Epithelial cell of prostate (primary cell): ENCODE results near the gene SHC1.

Source experiments
- DNase-seq: peaks from one replicate; pipeline ENCODE4 v3.0.0-alpha.2; 2011; ENCODE audit warnings: low read depth, low spot score
- H3K27ac ChIP-seq: fragments of 450-650 bp; 2 replicates; pipeline ENCODE4 v1.5.1; 2017; ENCODE audit warnings: mild to moderate bottlenecking

The SHC1 gene, protein sequence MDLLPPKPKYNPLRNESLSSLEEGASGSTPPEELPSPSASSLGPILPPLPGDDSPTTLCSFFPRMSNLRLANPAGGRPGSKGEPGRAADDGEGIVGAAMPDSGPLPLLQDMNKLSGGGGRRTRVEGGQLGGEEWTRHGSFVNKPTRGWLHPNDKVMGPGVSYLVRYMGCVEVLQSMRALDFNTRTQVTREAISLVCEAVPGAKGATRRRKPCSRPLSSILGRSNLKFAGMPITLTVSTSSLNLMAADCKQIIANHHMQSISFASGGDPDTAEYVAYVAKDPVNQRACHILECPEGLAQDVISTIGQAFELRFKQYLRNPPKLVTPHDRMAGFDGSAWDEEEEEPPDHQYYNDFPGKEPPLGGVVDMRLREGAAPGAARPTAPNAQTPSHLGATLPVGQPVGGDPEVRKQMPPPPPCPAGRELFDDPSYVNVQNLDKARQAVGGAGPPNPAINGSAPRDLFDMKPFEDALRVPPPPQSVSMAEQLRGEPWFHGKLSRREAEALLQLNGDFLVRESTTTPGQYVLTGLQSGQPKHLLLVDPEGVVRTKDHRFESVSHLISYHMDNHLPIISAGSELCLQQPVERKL

GRCh38 chr1:154970631-154971340 is at the start of gene SHC1:
TSS of gene SHC1 (minus strand) at chr1:154970747. CDS start at chr1:154970526, 221 bp downstream.
- H3K27ac ChIP-seq, result peak within 1 kb of the TSS; percentile 100
- peak; percentile 63 for DNase-seq

DNA sequence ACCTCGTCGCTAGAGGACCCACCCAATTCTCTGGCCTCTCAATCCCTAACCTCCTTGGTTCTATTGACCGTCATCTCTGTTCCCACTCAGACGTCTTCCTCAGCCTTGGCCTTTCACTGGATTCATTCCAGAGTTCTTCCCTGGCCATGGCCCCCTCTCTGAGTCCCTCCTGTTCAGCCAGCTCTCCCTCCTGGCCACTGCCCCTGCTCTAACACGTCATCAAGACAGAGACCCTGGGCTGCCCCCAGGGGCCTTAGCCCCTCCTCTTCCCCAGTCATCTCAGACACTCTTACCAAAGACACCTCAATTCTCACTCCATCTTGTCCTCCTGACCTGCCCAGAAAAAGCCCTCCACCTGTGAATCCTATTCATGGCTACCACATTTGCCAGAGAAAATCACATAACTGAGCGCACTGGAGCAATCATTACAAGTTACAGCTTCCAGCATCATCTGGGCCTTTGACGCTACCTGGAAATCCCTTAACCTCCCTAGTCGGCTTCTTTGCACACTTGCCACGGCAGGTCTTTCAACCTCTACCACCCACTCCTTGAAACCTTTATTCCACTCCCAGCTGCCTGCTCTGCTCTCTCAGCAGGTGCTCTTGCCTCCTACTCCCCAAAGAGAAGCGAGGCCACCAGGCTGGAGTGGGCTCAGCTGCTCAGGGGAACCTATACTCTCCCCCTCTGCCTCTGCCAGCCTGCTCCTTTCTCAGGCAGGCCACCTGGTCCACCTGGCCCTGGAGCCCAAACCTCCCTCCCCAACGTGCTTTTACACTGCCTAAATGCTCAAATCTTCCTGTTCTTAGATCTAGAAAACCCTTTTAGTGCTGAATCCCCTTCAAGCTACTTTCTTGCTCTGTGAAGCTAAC is 49.1 kb upstream of the SHC1 start:
- H3K27ac ChIP-seq, result no peak overlapping the region
- DNase-seq, result no peak

- DNase-seq, result no peak
- H3K27ac ChIP-seq, result peak overlapping the region; percentile 81
Measured at GRCh38 chr1:155018617-155019348, 48.2 kb upstream of the SHC1 start.

GRCh38 chr1:155017946-155018316 is 47.4 kb upstream of the SHC1 start:
- no peak for DNase-seq
- H3K27ac ChIP-seq, result peak overlapping the region; percentile 81

GRCh38 chr1:155017041-155017945 is 46.7 kb upstream of the SHC1 start:
- DNase-seq, result peak; percentile 77
- H3K27ac ChIP-seq, result peak overlapping the region; percentile 81

GRCh38 chr1:155016231-155016831 is 45.8 kb upstream of the SHC1 start:
- DNase-seq, result no peak
- peak overlapping the region; percentile 81 for H3K27ac ChIP-seq

GRCh38 chr1:155015527-155016230 is 45.1 kb upstream of the SHC1 start:
- no peak for DNase-seq
- peak overlapping the region; percentile 81 for H3K27ac ChIP-seq

GRCh38 chr1:155014709-155015508 is 44.4 kb upstream of the SHC1 start:
- peak overlapping the region; percentile 81 for H3K27ac ChIP-seq
- no peak for DNase-seq

- peak overlapping the region; percentile 46 for H3K27ac ChIP-seq
- DNase-seq, result no peak
Measured at GRCh38 chr1:155013632-155014031, 43.1 kb upstream of the SHC1 start.

- no peak for DNase-seq
- peak overlapping the region; percentile 46 for H3K27ac ChIP-seq
Measured at GRCh38 chr1:155012776-155013602, 42.4 kb upstream of the SHC1 start.

DNA sequence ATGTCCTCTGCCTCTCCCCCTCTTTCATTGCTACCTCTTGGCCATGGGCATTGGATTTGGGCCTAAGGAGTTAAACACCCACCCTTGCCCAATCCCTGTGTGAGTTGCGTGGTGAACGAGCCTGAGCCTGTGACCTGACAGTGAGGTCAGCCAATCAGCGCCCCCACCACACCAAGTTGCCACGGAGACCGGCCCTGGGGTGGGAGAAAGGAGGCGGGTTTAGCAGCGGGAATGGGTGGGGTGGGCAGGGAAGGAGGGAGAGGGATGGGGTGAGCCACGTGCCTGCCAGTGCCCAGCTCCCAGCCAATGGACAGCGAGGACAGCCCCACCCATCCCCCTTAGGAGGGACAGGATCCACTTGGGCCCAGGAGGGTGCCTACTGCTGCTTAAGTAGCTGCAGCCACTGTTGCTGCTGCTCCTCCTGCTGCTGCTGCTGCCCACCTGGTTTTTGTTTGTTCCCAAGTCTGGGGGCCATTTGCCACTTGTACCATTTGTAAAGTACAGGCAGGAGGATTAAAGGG is 41.5 kb upstream of the SHC1 start:
- peak overlapping the region; percentile 46 for H3K27ac ChIP-seq
- DNase-seq, result no peak

DNA sequence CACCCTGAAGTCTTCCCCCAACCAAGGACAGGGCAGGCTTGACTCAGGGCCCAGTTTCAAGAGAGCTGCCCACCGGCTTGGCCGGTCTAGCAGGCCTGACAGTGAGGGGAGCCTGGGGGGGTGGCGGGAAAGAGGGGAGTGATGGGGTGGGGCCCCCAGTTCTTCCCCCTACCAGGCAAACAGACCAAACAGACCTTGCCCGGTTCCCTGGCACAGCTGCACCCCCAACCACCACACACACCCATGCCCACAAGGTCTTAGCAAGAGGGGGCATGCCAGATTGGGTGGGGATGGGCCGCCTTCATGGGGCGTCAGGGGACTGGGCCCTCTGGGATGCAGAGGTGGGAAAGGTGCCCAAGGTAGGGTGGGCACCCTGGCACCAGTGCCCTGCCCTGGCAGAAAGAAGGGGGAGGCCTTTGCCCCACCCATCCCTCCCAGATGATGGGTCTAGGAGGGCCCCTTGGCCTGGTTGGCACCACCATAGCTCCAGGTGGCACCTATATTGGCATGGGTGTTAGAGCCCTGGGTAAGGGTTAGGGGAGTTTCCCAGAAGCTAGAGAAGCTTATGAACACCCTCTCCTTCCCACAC is 41.0 kb upstream of the SHC1 start:
- peak overlapping the region; percentile 46 for H3K27ac ChIP-seq
- DNase-seq, result no peak

GRCh38 chr1:155011004-155011416 is 40.5 kb upstream of the SHC1 start:
- peak overlapping the region; percentile 46 for H3K27ac ChIP-seq
- no peak for DNase-seq

DNA sequence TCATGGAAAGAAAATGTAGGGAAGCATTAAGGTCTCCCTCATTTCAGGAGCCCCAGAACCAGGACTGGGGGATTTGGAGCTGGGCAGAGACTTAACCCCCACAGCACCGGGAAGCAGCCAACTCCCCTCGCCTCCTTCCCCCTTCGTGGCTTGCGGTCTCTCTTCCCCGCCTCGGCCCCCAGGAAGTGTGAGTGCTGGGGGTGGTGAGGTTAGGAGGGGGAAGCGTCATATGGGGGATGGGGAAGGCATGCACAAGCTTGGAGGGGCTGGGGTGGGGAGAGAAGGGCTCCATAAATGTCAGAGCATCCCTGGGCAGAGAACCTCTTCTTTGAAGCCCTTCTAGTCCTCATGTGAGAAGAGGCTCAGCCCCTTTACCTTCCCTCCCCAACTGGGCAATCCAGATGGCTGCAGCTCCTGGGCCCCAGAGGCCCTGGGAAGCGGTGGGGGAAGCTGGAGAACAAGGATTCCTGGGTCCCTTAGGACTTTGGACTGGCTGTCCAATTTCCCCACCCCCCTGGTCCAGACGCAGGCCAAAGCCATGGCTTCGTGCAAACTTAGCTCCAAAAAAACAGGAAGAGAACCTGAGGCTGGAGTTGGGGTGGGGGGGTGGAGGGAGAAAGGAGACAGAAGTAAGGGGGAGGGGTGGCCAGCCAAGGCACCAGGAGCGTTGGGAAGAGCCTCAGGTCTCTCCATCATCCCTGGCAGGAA is 39.8 kb upstream of the SHC1 start:
- H3K27ac ChIP-seq, result peak overlapping the region; percentile 46
- no peak for DNase-seq

- peak overlapping the region; percentile 98 for H3K27ac ChIP-seq
- DNase-seq, result no peak
Measured at GRCh38 chr1:155009742-155010141, 39.2 kb upstream of the SHC1 start.
